ENCODE measurements around the gene LUC7L2.

DNA sequence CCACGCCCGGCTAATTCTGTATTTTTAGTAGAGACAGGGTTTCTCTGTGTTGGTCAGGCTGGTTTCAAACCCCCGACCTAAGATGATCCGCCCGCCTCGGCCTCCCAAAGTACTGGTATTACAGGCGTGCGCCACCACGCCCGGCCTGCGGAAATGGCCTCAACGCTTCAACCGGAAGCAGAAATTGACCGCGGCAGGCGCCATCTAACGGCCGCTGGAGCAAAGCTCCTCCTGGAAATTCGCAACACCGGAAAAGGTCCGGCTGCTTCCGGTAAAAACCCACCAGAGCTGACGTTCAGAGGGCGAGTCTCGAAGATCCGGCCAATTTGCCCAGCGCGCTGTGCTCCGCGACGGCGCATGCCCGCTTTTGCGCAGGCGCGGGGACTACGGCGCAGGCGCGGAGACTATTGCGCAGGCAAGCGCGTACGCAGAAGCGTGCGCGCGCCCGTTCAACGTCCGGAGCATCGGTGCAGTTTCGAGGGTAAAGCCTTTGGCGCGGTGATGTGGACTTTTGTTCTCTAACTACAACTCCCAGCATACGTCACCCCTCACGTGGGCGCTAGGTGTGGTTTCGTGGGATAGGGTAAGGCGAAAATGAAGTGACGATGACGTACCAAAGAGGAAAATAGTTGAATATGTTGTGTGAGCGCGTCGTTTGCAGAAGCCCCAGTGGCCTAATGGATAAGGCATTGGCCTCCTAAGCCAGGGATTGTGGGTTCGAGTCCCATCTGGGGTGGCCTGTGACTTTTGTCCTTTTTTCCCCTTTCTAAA is 19.5 kb upstream of the LUC7L2 start:
- TF ChIP-seq, protein P1, sequence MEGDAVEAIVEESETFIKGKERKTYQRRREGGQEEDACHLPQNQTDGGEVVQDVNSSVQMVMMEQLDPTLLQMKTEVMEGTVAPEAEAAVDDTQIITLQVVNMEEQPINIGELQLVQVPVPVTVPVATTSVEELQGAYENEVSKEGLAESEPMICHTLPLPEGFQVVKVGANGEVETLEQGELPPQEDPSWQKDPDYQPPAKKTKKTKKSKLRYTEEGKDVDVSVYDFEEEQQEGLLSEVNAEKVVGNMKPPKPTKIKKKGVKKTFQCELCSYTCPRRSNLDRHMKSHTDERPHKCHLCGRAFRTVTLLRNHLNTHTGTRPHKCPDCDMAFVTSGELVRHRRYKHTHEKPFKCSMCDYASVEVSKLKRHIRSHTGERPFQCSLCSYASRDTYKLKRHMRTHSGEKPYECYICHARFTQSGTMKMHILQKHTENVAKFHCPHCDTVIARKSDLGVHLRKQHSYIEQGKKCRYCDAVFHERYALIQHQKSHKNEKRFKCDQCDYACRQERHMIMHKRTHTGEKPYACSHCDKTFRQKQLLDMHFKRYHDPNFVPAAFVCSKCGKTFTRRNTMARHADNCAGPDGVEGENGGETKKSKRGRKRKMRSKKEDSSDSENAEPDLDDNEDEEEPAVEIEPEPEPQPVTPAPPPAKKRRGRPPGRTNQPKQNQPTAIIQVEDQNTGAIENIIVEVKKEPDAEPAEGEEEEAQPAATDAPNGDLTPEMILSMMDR (IDR thresholded peaks at IDR 0.05; ENCODE audit: insufficient read depth, low read depth, low read length) = peak; percentile 63
- TF ChIP-seq EZH2 (IDR thresholded peaks at IDR 0.05; ENCODE audit: insufficient read depth, low read length) = no peak
